ENCODE data around the gene MC4R. TPM values are rescaled to one million over a fixed set of nuclear protein-coding genes. Genes with fewer than 3 reads are reported as not detected.

The MC4R gene
- total RNA-seq, 1 donor from 2014 or later: 0.15 TPM

DNA sequence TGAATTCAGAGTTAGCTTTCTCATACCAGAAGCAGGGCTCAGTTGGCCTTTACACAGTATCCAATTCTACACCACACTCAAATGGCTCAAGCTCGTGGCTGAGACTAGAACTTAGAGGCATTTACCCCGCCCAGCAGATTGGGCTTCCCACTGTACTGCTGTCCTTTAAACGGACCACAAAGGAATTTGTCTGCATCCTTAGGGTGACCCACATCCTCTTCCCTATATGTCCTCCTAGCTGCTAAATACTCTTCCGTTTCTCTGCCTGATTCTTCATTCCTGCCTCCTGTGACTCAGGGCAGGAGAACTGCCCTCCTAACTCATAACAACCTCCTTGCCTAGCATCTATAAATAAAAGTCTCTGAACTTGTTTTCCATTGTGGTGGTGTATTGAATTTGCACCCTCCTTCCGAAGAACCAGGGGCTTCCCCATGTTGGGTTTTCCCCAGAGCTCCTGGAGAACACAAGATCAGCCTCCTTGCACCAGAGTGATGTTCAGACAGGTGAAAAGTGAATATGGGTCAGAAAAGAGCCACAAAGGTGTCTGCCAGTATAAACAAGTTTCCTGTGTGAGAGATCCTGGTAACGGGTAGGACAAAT is 32.0 kb upstream of the MC4R start:
- no peak overlapping the region for H3K4me2 ChIP-seq
- no peaks in the 10 kb centered on the region for H4K20me1 ChIP-seq (ENCODE audit: low read depth)
- no peaks in the 10 kb centered on the region for H3K79me2 ChIP-seq (ENCODE audit: low read depth)
- Mint-ChIP-seq H3K4me3 (no peak overlapping the region), H3K9me3 (no peaks in the 10 kb centered on the region), H3K27ac (no peak overlapping the region), H3K36me3 (no peaks in the 10 kb centered on the region), H3K27me3 (ENCODE audit: insufficient read depth, low read depth) (no peaks in the 10 kb centered on the region), H3K4me1 (no peaks in the 10 kb centered on the region)
- no peak overlapping the region for H3K27ac ChIP-seq
- no peaks in the 10 kb centered on the region for H3K27me3 ChIP-seq
- no peak for DNase-seq (ENCODE audit: low spot score)
- H3K4me1 ChIP-seq: no peaks in the 10 kb centered on the region
- H3K9me3 ChIP-seq (ENCODE audit: low read depth): no peaks in the 10 kb centered on the region
- no peak for TF ChIP-seq EZH2phosphoT487 (IDR thresholded peaks at IDR 0.05)
- TF ChIP-seq EZH2 (IDR thresholded peaks at IDR 0.05): no peak
- TF ChIP-seq, protein P1, sequence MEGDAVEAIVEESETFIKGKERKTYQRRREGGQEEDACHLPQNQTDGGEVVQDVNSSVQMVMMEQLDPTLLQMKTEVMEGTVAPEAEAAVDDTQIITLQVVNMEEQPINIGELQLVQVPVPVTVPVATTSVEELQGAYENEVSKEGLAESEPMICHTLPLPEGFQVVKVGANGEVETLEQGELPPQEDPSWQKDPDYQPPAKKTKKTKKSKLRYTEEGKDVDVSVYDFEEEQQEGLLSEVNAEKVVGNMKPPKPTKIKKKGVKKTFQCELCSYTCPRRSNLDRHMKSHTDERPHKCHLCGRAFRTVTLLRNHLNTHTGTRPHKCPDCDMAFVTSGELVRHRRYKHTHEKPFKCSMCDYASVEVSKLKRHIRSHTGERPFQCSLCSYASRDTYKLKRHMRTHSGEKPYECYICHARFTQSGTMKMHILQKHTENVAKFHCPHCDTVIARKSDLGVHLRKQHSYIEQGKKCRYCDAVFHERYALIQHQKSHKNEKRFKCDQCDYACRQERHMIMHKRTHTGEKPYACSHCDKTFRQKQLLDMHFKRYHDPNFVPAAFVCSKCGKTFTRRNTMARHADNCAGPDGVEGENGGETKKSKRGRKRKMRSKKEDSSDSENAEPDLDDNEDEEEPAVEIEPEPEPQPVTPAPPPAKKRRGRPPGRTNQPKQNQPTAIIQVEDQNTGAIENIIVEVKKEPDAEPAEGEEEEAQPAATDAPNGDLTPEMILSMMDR (IDR thresholded peaks at IDR 0.05): no peak
- no peak overlapping the region for H3K4me3 ChIP-seq
- no peaks in the 10 kb centered on the region for H3K36me3 ChIP-seq
- no peak overlapping the region for H2AFZ ChIP-seq (replicated peaks)
- H3K9ac ChIP-seq: no peak overlapping the region
- H3F3A ChIP-seq (ENCODE audit: low read depth): no peaks in the 10 kb centered on the region

DNA sequence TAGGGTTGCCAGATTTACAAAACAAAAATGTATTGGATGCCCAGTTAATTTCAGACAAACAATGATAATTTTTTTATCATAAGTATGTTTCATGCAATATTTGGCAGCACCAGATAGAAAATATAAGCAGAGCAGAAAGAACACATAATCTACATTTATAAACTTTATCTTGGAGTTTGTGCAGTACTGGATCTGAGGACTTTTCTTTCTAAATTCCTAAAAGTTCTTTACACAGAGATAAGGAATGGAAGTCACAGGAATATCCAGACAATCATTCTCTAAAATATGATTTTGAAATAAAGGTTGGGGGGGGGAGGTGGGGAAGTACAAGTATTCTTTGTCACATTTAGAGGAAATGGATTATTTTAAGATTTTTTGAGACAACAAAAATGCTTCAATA is 28.8 kb upstream of the MC4R start:
- H3K4me3 ChIP-seq: no peak overlapping the region
- no peak overlapping the region for H3K27ac ChIP-seq
- Mint-ChIP-seq H3K36me3 (no peaks in the 10 kb centered on the region), H3K27ac (no peak overlapping the region), H3K4me1 (no peaks in the 10 kb centered on the region), H3K9me3 (no peaks in the 10 kb centered on the region), H3K27me3 (ENCODE audit: insufficient read depth, low read depth) (no peaks in the 10 kb centered on the region), H3K4me3 (no peak overlapping the region)
- no peak overlapping the region for H3K9ac ChIP-seq
- no peaks in the 10 kb centered on the region for H3K27me3 ChIP-seq
- H3K36me3 ChIP-seq: no peaks in the 10 kb centered on the region
- no peak for TF ChIP-seq EZH2 (IDR thresholded peaks at IDR 0.05)
- no peak for TF ChIP-seq EZH2phosphoT487 (IDR thresholded peaks at IDR 0.05)
- TF ChIP-seq, protein P1 (IDR thresholded peaks at IDR 0.05): no peak
- H2AFZ ChIP-seq (replicated peaks): no peak overlapping the region
- no peaks in the 10 kb centered on the region for H3K9me3 ChIP-seq (ENCODE audit: low read depth)
- no peak overlapping the region for H3K4me2 ChIP-seq
- no peaks in the 10 kb centered on the region for H3K4me1 ChIP-seq
- DNase-seq (ENCODE audit: low spot score): no peak
- no peaks in the 10 kb centered on the region for H3K79me2 ChIP-seq (ENCODE audit: low read depth)
- H3F3A ChIP-seq (ENCODE audit: low read depth): no peaks in the 10 kb centered on the region
- no peaks in the 10 kb centered on the region for H4K20me1 ChIP-seq (ENCODE audit: low read depth)

DNA sequence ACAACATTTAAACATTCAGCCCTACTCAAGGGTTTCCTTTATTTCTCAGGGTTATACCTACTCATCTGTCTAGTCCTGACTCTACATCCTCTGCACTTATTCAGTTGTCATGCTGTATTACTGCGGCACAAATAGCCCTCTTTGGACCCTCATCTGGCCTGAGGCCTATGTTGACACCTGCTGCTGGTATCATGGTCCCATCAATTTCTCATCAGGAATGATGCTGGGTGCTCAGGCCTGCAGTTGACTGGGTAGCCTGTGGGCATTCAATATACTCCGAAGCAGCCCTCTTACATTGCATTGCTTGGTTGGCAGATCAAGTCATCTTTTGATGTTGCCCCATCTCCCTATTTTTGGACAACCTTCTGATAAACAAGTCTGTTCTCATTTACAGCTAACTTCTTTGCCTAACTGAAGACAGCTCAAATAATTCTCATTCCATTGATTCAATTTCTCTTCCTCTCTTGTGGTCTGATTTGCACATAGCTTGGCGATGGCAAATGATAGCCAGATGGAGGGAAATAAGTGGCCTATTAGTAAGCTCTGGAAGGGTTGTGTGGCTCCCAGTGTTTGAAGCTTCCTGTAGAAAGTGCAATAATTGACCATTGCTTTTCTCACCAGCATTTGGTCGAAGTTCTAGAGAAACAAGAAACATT is 19.1 kb upstream of the MC4R start:
- Histone ChIP-seq H2AFZ (replicated peaks) (no peak overlapping the region), H3K79me2 (ENCODE audit: low read depth) (no peaks in the 10 kb centered on the region), H3K9ac (no peak overlapping the region), H4K20me1 (ENCODE audit: low read depth) (no peaks in the 10 kb centered on the region), H3K4me3 (no peak overlapping the region), H3K4me1 (no peaks in the 10 kb centered on the region), H3K36me3 (no peaks in the 10 kb centered on the region), H3K9me3 (ENCODE audit: low read depth) (no peaks in the 10 kb centered on the region), H3K4me2 (no peak overlapping the region), H3K27ac (no peak overlapping the region), H3K27me3 (no peaks in the 10 kb centered on the region), H3F3A (ENCODE audit: low read depth) (no peaks in the 10 kb centered on the region)
- no peak for DNase-seq (ENCODE audit: low spot score)
- no peak for TF ChIP-seq EZH2phosphoT487 (IDR thresholded peaks at IDR 0.05)
- TF ChIP-seq, protein P1 (IDR thresholded peaks at IDR 0.05): no peak
- no peak for TF ChIP-seq EZH2 (IDR thresholded peaks at IDR 0.05)
- H3K27me3 Mint-ChIP-seq (ENCODE audit: insufficient read depth, low read depth): no peaks in the 10 kb centered on the region
- H3K9me3 Mint-ChIP-seq: no peaks in the 10 kb centered on the region
- no peaks in the 10 kb centered on the region for H3K4me1 Mint-ChIP-seq
- no peak overlapping the region for H3K27ac Mint-ChIP-seq
- H3K4me3 Mint-ChIP-seq: no peak overlapping the region
- H3K36me3 Mint-ChIP-seq: no peaks in the 10 kb centered on the region
